Activated gamma-delta T cell treated with Interleukin-2 at 50 U/mL for 16 hours (primary cell): ENCODE measurements around the gene ERBB4.
"Not testable (repeated sequence)": the region's sequence is repeated elsewhere in the genome, so short reads cannot be mapped to it uniquely, and the experiment has no call there.

ENCODE experiments used
- DNase-seq: peaks from one replicate; pipeline ENCODE4 v3.0.0-alpha.2; 2020

The ERBB4 gene

DNA sequence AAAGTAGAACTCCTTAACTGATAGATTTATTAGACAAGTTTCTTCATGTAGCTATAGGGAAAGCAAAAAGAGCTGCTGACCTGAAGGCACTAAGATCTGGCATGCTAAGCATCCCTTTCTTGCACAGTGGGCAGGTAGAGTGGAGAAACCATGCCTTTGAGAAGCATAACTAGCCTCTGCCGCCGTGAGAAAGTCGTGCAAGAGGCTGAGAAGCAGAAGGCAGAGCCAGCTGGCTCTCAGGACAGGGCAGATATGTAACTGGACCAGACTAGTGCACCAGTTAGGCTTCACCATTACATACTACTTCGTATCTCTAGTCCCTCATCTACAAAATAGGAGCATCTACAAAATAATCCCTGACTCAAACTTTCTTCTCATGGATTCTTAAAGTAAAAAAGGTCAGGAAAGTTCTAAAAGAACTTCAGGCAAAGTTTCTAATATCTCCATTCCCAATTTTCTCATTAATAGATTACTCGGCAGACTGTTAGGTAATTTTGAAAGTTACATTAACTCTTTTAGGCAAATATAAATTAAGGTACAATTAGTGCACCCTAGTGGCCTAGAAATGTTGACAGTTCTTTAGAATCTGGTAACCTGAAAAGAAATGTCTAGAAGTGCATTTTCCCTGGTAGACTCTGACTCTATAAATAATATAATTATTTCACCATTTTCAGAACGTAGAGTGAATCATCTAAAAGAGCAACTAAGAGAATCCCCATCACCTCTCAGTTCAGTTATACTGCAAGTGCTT lies 10.3 kb downstream of the ERBB4 start:
- DNase-seq: no peak

DNA sequence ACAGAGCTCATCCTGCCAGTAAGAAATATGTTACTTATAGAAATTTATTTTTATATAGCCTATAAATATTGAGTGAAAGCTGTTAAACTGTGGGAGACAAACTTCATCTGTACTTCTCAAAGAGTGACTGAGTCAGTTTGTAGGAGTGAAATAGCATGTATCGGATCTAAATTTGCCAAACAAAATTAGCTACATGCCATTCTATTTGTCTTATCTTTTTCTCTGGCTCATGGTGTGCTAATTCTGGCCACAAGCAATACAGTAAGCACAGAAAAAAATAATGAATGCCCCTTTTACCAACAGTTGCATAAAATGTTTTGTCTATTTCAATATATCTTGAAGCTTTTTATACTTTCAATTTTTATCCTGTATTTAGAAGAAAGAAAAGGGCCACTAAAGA lies 12.5 kb downstream of the ERBB4 start:
- DNase-seq: no peak

DNA sequence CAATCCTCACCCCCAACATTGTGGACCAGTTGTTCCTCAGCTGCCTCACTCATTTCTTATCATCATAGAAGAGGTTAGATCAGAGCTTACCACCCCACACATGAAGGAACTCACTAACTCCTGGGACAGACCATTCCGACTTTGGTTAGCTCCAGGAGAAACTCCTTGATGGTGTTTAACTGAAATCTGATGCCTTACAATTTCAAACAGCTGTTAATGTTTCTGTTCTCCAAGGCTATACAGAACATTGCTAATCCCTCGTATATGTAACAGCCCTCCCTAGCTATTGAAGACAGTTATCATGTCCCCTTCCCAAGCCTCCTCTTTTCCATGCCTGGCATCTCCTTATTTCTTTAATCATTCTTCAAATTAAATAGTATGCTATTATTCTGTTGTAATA lies 14.8 kb downstream of the ERBB4 start:
- no peak for DNase-seq

DNA sequence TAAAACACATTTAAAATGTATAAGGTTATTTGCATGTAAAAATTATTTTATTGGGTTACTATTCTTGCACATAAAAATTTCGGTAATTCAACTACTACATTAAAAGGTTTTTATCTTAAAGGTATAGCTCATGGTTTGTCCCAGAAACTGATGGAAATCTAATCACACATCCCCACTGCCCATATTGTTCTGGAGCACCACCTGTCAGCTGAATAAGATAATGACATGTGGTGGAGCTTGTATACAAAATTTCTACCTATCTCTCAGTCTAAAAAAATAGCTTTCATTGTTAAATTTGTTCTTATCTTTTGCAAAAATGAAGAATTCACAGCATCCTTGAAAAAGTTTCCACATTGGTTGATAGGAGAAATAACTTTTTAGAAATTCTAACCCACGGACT lies 18.3 kb downstream of the ERBB4 start:
- no peak for DNase-seq

DNA sequence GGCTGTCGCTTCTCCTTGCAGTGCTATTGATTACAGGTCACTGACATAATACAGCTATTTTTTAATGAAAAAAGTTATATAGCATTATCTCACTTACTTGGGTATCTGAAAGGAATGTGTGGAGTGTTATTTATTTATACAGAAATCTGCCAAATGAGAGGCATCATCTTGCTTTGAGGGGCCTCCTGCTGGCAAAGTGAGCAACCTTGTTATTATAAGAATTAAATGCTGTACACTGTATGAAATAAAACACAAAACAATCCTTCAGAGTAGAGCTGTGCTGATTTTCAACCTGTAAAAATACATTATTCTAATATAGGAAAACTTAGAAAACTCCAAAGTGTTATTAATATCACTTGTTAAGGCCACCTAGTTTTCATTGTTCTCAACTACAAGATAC lies 20.9 kb downstream of the ERBB4 start:
- DNase-seq: no peak

DNA sequence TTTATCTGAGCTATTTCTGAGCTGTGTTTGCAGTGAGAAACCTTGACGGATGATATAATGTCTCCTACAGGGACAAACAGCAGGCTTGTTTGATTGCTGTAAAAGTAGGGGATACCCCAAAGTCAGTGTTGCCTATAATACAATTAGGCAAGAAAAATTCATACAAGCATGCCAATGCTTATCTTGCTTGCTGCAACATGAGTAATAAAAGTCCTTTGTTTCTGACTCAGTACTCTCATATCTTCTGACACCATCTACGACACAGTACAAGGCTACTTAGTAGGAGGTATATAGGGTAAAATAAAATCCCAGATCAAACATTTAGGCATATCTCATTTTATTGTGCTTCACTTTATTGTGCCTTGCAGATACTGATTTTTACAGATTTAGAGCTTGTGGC lies 33.0 kb downstream of the ERBB4 start:
- no peak for DNase-seq

DNA sequence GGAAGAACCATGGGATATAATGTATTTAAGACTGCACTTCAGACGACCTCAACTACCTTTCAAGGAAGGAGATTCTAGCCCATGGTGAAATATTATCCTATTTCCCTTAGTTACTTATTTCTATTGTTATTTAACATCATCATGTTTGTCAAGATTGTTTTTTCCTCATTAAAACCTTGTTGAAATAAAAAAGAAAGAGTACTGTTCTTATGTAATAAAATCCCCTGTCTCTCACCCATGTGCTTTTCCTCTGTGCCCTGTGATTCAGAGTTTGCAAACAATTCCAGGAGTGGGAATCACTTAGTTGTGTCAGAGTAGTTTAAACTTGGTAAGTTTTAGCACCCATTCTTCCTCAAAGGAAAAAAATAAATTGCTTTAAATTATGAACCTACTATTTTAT lies 43.6 kb downstream of the ERBB4 start:
- no peak for DNase-seq

DNA sequence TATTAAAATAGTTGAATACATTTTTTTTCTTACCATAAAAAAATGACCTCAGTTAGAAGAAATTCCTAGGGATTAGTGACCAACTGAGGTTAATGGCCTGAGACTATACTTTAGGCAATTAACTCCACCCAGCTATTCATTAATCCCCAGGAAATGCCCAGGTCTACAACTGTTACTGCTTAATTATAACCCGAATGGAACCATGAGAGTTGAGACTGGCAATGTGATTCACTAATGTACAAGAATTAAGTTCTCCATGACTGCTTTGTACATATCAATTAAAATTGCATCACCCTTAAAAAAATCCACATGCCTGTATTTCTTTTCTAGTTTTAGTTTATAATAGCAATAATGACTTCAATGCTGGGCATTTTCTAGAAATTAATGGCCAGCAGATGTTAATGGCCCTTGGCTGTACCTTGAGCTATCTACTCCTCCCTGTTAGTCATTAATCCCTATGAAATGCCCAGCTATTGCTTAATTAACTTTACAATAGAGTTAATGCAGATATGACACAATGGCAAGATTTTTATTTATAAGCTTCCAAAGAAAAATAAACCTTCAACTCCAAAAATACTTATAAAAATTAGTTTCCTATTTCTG lies 44.1 kb downstream of the ERBB4 start:
- DNase-seq: no peak

DNA sequence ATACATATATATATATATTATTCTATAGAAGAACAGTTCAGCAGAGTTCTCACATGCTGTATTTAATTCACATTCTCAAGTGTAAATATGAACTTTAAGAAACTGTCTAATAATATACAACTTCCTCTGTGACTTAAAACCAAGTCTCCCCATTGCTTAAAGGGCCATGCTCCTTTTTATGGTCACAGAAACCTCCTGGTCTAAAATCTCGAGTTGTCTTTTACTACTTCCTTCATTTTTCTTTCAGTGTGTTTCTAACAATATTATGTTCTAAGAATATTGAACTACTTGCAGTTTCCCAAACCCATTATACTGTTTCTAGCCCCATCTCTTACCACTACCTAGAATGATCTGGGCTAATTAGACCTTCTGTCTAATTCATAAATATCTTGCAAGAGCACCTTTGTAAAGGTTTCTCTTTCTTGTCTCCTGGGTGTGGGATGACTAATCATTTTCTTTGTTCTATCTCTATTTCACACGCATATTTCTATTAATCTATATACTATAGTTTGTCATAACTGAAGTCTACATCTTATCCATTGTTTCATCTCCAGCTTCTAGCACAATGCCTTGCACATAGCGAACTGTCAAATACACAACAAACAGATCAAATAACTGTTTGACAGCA lies 48.8 kb downstream of the ERBB4 start:
- DNase-seq: no peak

DNA sequence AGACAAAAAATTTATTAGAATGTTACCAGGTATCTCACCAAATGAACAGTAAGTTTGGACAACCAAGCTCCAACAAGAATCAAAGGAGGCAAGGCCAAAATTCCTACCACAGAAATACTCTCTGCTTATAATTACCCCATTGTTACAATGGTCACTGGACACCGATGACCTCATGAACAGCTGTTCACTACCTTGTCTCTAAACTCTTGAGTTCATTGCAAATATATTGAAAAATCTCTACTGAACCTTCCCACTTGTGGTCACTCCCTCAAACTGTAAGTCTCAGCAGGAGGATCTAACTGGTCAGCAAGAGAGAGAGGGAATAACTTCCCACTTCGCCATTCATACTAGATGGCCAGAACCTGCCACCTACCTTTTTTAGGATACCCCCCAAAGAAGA lies 50.0 kb downstream of the ERBB4 start:
- no peak for DNase-seq

DNA sequence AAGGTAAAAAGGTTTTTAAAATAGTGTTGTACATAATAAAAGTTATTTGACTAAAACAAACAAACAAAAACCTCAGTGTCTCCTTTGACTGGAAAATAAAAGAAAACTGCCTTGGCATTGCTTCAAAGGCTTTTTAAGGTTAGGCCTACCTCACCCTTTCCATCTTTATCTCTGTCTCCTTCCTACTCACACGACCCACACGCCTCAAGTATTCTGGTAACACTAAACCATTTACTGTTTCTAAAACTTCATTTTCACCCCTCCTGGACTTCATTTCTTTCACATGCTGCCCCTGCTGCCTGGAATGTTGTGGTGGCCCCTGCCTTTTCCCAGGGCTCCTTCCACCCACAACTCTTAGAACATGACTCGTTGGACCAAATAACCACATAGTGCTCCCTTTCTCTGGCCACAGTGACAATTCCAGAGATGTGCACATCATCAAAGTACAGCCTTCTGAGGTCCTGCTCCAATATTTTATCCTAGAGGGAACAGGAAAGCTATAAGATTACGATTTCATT lies 54.0 kb downstream of the ERBB4 start:
- no peak for DNase-seq

DNA sequence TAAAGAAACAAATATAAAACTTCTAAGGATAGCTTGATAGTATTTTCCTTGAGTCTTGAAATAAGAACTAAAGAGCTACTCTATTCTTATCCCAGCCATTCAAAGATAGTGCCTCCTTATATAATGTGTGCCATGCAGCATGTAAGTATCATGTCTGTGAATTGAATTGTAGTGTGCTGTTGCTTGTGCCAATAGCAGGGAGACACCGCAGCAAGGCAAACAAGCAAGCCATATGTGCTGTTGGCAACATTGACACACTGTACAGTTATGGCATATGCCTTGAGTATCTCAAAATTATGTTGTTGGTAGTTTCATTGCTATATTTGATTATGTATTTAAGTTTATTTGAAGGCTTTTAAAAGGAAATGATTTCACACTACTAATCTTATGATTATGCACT lies 58.2 kb downstream of the ERBB4 start:
- no peak for DNase-seq

DNA sequence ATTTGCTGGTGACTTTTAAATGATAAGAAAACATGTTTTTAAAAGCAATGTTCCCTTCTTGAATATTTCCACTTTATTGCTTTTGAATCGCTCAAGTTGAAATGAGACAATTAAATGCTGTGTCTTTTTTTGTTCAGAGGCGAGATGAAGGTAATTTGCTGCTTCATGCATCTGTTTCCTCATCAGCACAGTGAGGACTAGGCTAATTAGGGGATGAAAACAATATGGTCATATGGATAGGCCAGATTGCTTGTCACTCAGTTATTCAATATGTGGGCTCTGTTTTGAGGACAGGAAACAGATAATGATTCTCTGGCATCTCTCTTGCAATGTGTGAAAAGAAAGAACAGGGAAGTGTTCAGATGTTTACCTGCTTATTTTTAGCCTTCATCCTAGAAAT lies 61.0 kb downstream of the ERBB4 start:
- DNase-seq: no peak

DNA sequence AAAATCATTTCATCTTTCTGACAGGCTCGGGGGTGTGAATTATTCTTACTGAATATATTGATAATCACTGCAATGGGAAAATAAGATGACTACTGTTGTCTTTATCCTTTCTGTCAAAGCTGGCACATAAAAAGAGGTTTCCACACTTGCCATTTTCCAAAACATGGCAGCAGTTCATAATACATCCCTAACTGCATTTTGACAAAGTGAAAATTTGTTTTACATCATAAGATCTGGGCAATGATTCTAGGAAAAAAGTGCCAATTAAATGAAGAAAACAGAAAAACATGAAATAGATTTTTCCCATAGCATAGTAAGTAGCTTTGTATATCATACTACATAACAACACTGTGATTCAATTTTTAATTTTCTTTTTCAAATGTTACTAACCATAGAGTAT lies 65.4 kb downstream of the ERBB4 start:
- DNase-seq: no peak

DNA sequence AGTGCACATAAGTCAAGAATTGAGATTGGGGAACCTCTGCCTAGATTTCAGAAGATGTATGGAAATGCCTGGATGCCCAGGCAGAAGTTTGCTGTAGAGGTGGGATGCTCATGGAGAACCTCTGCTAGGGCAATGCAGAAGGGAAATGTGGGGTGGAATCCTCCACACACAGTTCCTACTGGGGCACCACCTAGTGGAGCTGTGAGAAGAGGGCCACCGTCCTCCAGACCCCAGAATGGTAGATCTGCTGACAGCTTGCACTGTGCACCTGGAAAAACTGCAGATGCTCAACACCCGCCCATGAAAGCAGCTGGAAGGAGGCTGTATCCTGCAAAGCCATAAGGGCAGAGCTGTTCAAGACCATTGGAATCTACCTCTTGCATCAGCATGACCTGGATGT lies 71.1 kb downstream of the ERBB4 start:
- not testable (repeated sequence) for DNase-seq

DNA sequence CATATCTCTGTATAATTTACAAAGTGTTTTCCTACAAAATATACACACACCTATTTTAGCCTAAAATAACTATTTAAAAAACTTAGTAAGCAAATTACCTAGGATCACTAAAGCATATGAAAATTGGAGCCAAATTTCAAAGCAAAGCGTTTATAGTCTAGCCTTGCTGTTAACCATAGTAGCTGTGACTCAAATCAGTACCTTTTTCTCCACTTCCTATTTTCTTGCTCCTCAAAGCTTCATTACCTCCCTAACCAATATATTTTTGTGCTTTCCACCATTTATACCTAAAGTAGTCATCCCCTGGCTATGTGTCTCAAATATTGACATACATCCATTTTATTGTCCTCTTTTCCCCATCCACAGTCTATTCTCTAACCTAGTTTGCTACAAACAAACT lies 73.1 kb downstream of the ERBB4 start:
- no peak for DNase-seq

DNA sequence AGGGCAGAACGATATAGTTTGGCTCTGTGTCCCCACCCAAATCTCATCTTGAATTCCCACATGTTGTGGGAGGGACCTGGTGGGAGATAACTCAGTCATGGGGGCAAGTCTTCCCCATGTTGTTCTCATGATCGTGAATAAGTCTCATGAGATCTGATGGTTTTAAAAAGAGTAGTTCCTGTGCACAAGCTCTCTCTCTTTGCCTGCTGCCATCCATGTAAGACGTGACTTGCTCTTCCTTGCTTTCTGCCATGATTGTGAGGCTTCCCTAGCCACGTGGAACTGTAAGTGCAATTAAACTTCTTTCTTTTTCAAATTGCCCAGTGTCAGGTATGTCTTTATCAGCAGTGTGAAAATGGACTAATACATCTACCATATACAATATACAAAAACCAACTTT lies 76.9 kb downstream of the ERBB4 start:
- DNase-seq: not testable (repeated sequence)

DNA sequence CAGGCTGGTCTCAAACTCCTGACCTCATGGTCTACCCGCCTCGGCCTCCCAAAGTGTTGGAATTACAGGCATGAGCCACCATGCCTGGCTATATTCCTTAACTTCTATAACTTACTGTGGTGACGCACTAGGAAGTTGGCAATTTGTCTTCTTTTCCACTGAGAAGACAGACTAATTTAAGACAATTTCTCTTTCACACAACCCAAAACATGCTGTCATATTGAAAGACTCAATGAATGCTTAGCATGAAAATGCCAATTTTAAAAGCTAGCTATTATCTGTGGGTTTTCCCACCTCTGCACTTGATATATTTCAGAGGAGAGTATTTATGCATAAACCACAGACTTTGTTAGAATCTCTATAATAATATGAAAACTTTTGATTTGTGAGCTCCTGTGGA lies 84.5 kb downstream of the ERBB4 start:
- no peak for DNase-seq

DNA sequence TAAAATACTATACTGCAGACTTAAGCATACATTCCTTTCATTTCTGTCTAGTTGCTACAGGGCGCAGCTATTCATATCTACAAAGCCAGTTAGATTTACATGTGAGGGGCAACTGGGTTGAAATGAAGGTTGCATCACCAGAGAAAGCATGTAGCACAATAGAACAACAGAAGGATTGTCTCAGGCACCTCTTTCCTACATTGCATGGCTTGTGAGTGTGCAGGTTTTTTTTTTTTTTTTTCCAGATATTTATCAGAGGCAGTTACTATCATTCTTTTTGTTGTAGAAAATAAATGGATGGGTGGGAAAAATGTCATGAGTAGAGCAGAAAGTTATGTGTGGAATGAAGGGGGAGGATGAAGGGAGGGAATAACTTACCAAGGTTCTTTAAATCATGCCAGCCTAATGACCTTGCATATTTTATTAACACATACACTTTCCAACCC lies 86.8 kb downstream of the ERBB4 start:
- DNase-seq: no peak

DNA sequence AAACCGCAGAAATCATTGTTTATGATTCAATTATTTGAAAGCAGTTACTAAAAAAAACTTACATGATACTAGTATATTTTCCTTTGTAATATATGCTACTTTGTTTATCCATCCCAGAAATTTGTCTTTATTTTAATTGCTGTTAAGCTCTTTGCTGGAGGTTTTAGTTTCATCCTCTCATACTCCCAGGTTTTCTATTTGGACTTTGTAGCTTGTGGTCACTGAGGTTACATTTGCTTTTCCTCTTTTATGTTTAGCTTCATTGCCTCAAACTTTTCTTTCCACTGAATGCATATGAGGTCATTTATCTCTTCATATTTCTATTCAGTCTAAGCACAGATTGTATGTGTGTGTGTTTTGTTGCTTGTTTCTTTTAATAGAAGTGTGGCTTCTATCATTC lies 89.9 kb downstream of the ERBB4 start:
- DNase-seq: no peak

DNA sequence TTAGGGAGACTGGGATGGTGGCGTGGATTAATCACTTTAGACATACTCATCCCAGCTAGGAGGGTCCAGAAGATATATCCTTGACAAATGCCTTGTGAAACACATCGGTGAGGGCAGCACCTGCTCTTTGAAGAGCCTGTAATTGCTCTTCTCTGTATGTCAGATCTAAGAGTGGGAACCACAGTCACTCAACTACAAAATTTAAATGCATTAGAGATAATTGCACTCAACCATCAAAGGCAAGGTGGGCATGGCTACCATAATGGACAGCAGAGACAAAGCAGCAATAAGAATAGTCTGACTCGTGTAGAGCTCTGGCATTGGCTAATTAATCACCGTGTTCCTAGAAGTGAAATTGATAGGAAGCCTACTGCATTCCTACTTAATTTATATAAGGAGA lies 96.8 kb downstream of the ERBB4 start:
- no peak for DNase-seq

DNA sequence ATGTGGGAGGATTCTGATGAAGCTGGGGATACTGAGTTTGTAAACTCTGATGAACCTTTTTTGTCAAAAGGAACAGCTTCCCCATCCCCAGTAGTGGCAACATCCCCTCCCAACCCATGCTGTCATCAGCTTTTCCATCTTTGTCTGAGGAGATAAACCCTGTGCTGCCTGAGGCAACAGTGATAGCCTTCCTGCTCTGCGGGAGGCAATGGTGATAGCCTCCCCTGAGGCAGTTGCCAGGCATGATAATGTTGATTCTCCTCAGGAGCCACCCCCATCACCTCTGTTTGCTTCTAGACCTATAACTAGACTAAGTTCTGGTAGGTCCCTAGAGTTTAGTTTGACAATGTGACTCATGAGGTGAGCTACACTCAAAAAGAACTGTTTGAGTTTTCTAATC lies 97.5 kb downstream of the ERBB4 start:
- DNase-seq: no peak

DNA sequence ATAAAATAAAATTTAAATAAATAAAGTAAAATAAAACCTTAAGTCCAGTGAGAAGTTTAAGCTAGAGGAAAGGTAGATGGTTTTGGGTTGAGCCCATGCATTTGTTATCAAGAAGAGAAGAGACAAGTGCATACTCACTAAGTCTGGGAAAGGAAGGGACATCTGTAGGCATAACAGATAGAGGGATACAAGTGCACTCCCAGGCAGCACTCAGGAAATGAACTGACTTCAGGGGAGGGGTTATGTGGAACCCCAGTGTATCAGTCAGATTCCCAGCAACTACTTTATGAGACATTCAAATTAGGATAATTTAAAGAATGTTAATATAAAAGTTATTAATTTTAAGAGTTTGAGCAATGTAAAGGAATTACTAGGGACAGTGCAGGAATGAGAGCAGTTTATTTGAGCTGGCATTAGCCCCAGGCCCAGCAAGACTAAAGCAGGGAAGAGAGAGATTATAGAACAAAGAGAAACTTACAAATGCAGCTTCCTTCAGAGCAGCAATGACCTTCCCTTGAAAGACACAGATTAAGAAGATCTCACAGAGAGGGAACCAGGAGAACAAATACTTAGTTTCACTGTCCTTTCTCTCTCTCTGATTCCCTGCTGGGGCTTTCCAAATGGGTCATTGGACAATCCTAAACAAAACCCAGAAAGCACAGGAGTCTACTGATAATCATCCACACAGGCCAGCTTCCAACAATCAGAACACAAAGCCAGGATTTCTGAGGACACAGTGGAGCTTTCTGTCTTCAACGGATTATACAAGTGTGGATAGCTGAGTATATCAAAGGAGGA lies 109.7 kb downstream of the ERBB4 start:
- no peak for DNase-seq

DNA sequence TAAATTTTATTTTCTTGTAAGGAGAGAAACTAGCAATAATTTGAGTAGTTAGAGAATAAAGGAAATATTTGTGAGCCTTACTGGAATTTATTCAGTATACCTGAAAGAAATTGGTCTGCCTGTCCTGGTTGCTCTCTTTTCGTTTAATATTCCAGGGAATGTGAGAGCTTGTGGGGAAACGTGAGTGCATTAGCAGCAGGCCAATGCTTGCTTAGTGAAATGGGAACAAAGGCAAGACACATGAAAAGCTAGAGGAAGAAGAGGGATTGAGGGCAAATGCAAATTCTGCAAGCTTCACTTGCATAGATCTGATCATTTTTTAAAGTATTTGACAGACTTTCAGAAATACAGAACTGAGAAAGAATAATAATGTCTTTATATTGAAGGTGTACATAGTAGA lies 111.0 kb downstream of the ERBB4 start:
- no peak for DNase-seq
